Transverse colon (tissue), 4 donors: ENCODE results near the gene OXCT1. TPM values are rescaled to one million over a fixed set of nuclear protein-coding genes. Genes with fewer than 3 reads are reported as not detected.

Source experiments
- DNase-seq: peaks from one replicate; pipeline ENCODE4 v3.0.0-alpha.2; 2019
- H3K27ac ChIP-seq, 4 donors: fragments of 200-600 bp; sonication (generic); 2 replicates each; pipeline ENCODE4 v1.5.1; 2016 to 2018; ENCODE audit warnings: inconsistent platforms in 4 of 4
- H3K27me3 ChIP-seq: fragments of 200-600 bp; sonication (generic); 2 replicates; pipeline ENCODE4 v1.5.1; 2017; ENCODE audit warnings: inconsistent platforms
- H3K36me3 ChIP-seq, 4 donors: fragments of 200-600 bp; sonication (generic); 2 replicates each; pipeline ENCODE4 v1.5.1; 2017 to 2019; ENCODE audit warnings: inconsistent platforms in 4 of 4
- H3K4me1 ChIP-seq, 4 donors: fragments of 200-600 bp; sonication (generic); 2 replicates each; pipeline ENCODE4 v1.5.1; 2017 to 2020; ENCODE audit warnings: inconsistent platforms in 4 of 4
- H3K4me3 ChIP-seq, 4 donors: fragments of 200-600 bp; sonication (generic); 1 replicate in 1 of 4; 2 replicates in 3 of 4; pipeline versions ENCODE4 v1.5.1 to v1.6.1; 2017 to 2019; ENCODE audit warnings: inconsistent platforms in 4 of 4
- H3K9me3 ChIP-seq, 2 donors: fragments of 200-600 bp; sonication (generic); 2 replicates each; pipeline ENCODE4 v1.5.1; 2017 to 2019; ENCODE audit warnings: inconsistent platforms in 2 of 2
- EP300 ChIP-seq: sonication (generic); formaldehyde crosslinking; IDR thresholded peaks from one replicate; pipeline ENCODE4 v1.6.1; 2017; ENCODE audit warnings: antibody characterized with exemption, low read depth
- POLR2A ChIP-seq: fragments of 450-650 bp; IDR thresholded peaks from one replicate; pipeline ENCODE4 v1.6.1; 2016; ENCODE audit warnings: antibody characterized with exemption, mild to moderate bottlenecking, moderate library complexity
- POLR2AphosphoS5 ChIP-seq, 3 donors: sonication (generic); formaldehyde crosslinking; IDR thresholded peaks; one replicate each; pipeline ENCODE4 v1.6.1; 2016; ENCODE audit warnings: antibody characterized with exemption in 3 of 3
- WGBS, 2 donors: methylation state at CpG; one replicate each; pipeline ENCODE4 v1.1.5; 2018; ENCODE audit warnings: low coverage in 1 of 2; 5-methylcytosine and 5-hydroxymethylcytosine counted together
- in situ Hi-C, 4 donors: fragments of 200-750 bp; cut with MboI; loops; one replicate each; pipeline versions ENCODE4 v1.15.0 to v1.15.1; 2017; ENCODE audit warnings: low sequenced_read_pairs in 3 of 4, low pct_ligation_motif_present in 1 of 4, low pct_unique_long_range_greater_than_20kb in 1 of 4
- intact Hi-C: fragments of 100-400 bp; cut with DNase I; formaldehyde crosslinking; loops from one replicate; pipeline ENCODE4 v1.15.1; 2023; ENCODE audit warnings: low total_unique reads
- total RNA-seq, 4 donors: library from RNA; depleted of rRNA; stranded (reverse); fragments of >200 nt; gene quantifications; one replicate each; pipeline ENCODE4 v1.1.0, GENCODE V29; 2016
- TF ChIP-seq, protein P1 (sequence below), 5 experiments: fragments of 200-600 bp in 3 of 5; fragments of 450-650 bp in 2 of 5; sonication (generic) in 3 of 5; IDR thresholded peaks; 1 replicate in 2 of 5; 2 replicates in 3 of 5; pipeline ENCODE4 v1.5.1; 2016 to 2017; ENCODE audit warnings: antibody characterized with exemption in 5 of 5, inconsistent platforms in 3 of 5, mild to moderate bottlenecking in 2 of 5, moderate library complexity in 1 of 5

The OXCT1 gene
- total RNA-seq, 4 donors from 2014 or later, result 7.4 to 12.7 (median 8.4) TPM

DNA sequence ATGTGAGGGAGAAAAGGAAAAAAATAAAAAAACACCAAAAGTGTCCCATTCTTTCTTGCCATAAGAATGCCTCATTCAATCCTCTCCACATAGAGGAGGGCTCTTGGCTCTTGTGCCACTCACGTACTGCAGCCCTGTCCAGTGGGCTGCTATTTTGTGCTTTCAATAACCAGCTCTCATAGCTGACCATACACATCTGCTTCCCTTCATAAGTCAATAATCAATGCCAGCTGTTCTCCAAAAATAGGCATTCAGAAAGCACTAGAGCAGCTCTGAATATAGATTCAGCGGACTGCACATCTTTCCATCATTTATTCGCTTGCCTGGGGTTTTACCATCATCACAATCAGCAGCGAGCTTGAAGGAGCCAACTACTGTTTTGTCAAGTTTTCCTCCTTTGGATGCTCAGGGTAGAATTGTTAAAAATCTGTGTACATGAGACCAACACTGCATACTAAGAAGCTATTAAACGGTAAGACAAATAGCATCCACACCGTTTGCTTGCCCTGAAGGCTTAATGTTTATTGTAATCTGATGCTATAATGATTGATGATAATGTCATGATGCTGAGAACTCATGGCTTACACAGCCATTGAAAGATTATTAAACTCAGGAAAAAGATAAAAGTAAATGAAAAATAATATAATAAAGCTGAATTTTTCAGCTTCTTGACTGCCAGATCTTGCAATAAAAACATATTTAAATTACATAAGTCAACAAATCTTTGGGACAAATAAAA is 80.0 kb downstream of the OXCT1 start:
- Histone ChIP-seq H3K27ac (no peak overlapping the region), H3K4me3 (no peak overlapping the region), H3K36me3 (no peaks in the 10 kb centered on the region), H3K9me3 (no peaks in the 10 kb centered on the region), H3K4me1 (peaks cover 0 to 16% (median 4%) of the 10 kb centered on the region in 4 donors), H3K27me3 (no peaks in the 10 kb centered on the region)
- TF ChIP-seq POLR2AphosphoS5 (IDR thresholded peaks at IDR 0.05) (no peak), EP300 (no peak), POLR2A (no peak)
- TF ChIP-seq, protein P1, sequence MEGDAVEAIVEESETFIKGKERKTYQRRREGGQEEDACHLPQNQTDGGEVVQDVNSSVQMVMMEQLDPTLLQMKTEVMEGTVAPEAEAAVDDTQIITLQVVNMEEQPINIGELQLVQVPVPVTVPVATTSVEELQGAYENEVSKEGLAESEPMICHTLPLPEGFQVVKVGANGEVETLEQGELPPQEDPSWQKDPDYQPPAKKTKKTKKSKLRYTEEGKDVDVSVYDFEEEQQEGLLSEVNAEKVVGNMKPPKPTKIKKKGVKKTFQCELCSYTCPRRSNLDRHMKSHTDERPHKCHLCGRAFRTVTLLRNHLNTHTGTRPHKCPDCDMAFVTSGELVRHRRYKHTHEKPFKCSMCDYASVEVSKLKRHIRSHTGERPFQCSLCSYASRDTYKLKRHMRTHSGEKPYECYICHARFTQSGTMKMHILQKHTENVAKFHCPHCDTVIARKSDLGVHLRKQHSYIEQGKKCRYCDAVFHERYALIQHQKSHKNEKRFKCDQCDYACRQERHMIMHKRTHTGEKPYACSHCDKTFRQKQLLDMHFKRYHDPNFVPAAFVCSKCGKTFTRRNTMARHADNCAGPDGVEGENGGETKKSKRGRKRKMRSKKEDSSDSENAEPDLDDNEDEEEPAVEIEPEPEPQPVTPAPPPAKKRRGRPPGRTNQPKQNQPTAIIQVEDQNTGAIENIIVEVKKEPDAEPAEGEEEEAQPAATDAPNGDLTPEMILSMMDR (IDR thresholded peaks at IDR 0.05), result no peak
- in situ Hi-C loops (no loop called here), intact Hi-C loops (no loop called here)
- 80 to 87% methylated on average over 1 to 6 of the region's 6 CpGs for WGBS, 2 donors
- no peak for DNase-seq

DNA sequence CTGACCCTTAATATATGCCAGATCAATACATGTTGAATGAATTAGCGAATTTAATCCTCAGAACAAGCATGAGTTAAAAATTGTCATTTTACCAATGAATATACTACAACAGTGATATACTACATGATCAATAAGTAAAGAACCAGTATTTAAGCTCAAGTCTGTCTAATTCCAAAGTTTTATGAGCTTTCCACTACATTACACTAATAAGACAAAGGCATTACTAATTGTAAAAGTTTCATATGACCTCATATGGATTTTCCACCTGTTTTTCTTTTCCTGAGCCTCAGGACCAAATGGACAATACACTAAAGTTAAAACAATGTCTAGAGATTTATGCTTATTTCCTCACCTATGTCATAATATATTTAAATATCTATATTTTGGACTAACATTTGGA is 80.8 kb downstream of the OXCT1 start:
- WGBS, 2 donors, result 93 to 94% methylated on average over 1 of the region's 1 CpG
- no peak for TF ChIP-seq POLR2AphosphoS5 (IDR thresholded peaks at IDR 0.05)
- TF ChIP-seq POLR2A, result no peak
- TF ChIP-seq, protein P1 (IDR thresholded peaks at IDR 0.05), result no peak
- TF ChIP-seq EP300, result no peak
- no peak for DNase-seq
- H3K4me1 ChIP-seq, result peaks cover 0 to 16% (median 2%) of the 10 kb centered on the region in 4 donors
- H3K36me3 ChIP-seq, result no peaks in the 10 kb centered on the region
- no peak overlapping the region for H3K27ac ChIP-seq
- H3K4me3 ChIP-seq, result no peak overlapping the region
- in situ Hi-C loops (no loop called here), intact Hi-C loops (no loop called here)
- no peaks in the 10 kb centered on the region for H3K27me3 ChIP-seq
- no peaks in the 10 kb centered on the region for H3K9me3 ChIP-seq

DNA sequence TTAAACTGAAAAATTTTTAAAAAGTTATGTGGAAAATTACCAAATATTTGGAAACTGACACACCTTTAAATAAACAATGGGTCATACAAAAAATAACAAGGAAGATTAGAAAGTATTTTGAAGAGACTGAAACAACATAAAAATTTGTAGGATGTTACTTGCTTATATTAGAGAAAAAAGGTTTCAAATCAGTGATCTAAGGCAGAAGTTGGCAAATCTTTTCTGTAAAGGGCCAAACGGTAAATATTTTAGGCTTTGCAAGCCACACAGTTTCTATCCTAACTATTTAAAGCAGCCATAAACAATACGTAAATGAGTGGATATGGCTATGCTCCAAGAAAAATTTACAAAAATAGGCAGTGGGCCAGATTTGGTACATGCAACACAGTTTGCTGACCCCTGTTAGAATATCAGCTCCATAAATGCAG is 81.3 kb downstream of the OXCT1 start:
- intact Hi-C loops, result no loop called here
- Histone ChIP-seq H3K27me3 (no peaks in the 10 kb centered on the region), H3K36me3 (no peaks in the 10 kb centered on the region), H3K27ac (no peak overlapping the region), H3K4me1 (peaks cover 0 to 11% (median 2%) of the 10 kb centered on the region in 4 donors), H3K4me3 (no peak overlapping the region), H3K9me3 (no peaks in the 10 kb centered on the region)
- WGBS, 2 donors, result 29 to 37% methylated on average over 2 of the region's 2 CpGs
- in situ Hi-C loops, result no loop called here
- no peak for TF ChIP-seq POLR2AphosphoS5 (IDR thresholded peaks at IDR 0.05)
- no peak for TF ChIP-seq EP300
- TF ChIP-seq, protein P1 (IDR thresholded peaks at IDR 0.05), result no peak
- no peak for TF ChIP-seq POLR2A
- no peak for DNase-seq

DNA sequence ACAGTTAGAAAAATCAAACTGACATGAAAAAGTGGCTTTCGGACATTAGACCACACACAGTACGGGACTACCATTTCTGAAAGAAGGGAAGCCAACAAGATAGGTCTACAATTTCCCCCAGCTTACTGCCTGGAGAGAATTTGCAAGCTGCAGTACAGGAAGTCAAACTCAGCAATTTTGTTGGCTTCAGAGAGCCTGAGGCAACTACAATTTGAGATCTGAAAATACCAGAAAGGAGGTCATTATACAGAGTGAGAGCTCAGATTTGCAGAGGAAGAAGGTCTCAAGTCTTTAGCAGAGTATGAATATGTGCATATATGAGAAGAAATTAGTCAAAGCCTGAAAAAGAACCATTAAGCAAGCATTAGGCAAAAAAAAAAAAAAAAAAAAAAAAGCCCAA is 83.0 kb downstream of the OXCT1 start:
- Histone ChIP-seq H3K27me3 (no peaks in the 10 kb centered on the region), H3K4me1 (peaks cover 0 to 6% (median 2%) of the 10 kb centered on the region in 4 donors), H3K4me3 (no peak overlapping the region), H3K27ac (no peak overlapping the region), H3K36me3 (no peaks in the 10 kb centered on the region), H3K9me3 (no peaks in the 10 kb centered on the region)
- no peak for DNase-seq
- TF ChIP-seq, protein P1 (IDR thresholded peaks at IDR 0.05), result no peak
- no peak for TF ChIP-seq EP300
- TF ChIP-seq POLR2A, result no peak
- TF ChIP-seq POLR2AphosphoS5 (IDR thresholded peaks at IDR 0.05), result no peak
- WGBS, 2 donors, result 87 to 100% methylated on average over 2 of the region's 2 CpGs
- intact Hi-C loops (no loop called here), in situ Hi-C loops (no loop called here)
